GM12891 (cell line): ENCODE results near the gene PHACTR4.
"Not testable (repeated sequence)": the region's sequence is repeated elsewhere in the genome, so short reads cannot be mapped to it uniquely, and the experiment has no call there.

ENCODE experiments used
- PAX5 ChIP-seq: IDR thresholded peaks from 2 replicates; pipeline ENCODE4 v1.6.1; 2011; ENCODE audit warnings: low read length, moderate library complexity, mild to moderate bottlenecking; ENCODE audit not compliant: insufficient read depth, severe bottlenecking
- POLR2A ChIP-seq: IDR thresholded peaks from 2 replicates; pipeline ENCODE4 v1.6.1; 2011; ENCODE audit warnings: low read depth, low read length, control low read depth
- POLR2AphosphoS5 ChIP-seq: IDR thresholded peaks from 2 replicates; pipeline ENCODE4 v1.6.1; 2011; ENCODE audit warnings: low read depth, low read length, control low read depth
- SPI1 ChIP-seq: IDR thresholded peaks from 2 replicates; pipeline ENCODE4 v1.6.1; 2011; ENCODE audit warnings: low read depth, low read length, control low read depth

DNA sequence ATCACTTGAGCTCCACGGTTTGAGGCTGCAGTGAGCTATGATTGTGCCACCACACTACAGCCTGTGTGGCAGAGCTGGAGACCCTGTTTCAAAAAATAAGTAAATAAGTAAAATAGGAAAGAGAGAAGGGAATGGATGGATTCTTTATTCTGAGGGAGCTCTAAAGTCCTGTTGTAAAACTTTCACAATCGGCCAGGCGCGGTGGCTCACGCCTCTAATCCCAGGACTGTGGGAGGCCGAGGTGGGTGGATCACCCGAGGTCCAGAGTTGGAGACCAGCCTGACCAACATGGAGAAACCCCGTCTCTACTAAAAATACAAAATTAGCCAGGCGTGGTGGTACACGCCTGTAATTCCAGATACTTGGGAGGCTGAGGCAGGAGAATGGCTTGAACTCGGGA, 6.1 kb downstream of the PHACTR4 start:
- TF ChIP-seq POLR2A, PAX5, POLR2AphosphoS5, SPI1: not testable (repeated sequence)
